GM18907 (cell line): ENCODE data around the gene HOXA9.

Experiments used
- ATAC-seq: cut with Tn5 transposase; IDR thresholded peaks from one replicate; pipeline ENCODE4 v1.9.1; 2021; ENCODE audit warnings: mild to moderate bottlenecking, moderate library complexity; ENCODE audit not compliant: unreplicated experiment

HOXA9 gene

GRCh38 chr7:27129729-27130539, 35.4 kb downstream of the HOXA9 start:
- no peak for ATAC-seq

DNA sequence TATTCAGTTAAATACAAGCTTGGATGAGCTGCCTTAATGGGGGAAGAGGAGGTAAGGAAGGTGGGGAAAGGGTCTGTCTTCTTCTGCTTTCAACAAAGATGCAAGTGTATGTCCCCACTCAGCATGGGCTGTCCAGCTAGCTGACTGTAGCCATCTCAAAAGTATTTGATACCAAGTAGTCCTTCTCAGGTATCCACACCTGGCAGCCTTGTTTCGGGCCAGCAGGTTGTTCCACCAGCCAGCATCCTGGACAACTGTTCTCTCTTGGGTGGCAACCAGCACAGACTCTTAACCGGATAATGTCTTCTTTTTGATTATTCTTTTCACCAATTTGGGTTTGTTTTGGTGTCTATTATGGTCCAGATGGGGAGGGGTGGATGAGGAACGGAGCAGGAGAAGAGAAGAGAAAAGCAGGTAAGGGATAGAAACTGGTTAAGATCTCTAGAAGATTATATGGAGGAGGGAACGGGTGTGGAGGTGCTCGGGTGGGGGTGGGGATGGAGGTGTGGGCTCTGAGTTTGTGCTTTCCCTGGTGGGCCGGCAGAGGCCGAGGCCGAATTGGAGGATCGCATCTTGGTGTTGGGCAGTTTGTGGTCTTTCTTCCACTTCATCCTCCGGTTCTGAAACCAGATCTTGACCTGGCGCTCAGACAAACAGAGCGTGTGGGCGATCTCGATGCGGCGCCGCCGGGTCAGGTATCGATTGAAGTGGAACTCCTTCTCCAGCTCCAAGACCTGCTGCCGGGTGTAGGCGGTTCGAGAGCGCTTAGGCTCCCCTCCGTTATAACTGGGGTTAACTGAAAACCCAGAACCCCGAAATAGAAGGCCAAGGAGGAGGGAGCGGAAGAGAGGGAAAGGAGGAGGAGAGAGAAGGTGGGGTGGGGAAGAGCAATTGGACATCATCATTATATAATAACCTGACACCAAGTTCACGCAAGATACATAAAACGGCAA, 36.3 kb downstream of the HOXA9 start:
- ATAC-seq, result no peak

GRCh38 chr7:27128034-27128433, 37.3 kb downstream of the HOXA9 start:
- no peak for ATAC-seq

- ATAC-seq, result no peak
Observed at GRCh38 chr7:27126596-27127327, 38.6 kb downstream of the HOXA9 start.

DNA sequence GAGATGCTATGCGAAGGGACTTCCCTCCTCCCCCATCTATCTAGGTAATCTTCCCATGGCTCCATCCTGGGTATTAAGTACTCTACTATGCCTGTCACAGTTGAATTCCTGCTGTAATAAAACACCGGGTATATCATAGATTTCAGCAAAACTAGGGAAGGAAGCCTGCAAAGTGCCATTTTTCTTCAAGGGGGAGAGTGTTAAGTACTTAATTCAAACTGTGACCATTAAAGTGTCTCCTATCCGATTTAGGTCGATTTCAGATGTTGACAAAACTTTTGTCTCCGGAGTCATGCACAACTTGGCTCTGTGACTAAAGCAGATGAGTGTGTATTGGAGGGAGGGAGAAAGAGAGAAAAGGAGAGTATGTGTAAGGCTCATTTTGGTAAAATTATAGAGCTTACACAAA, 39.3 kb downstream of the HOXA9 start:
- ATAC-seq, result no peak

DNA sequence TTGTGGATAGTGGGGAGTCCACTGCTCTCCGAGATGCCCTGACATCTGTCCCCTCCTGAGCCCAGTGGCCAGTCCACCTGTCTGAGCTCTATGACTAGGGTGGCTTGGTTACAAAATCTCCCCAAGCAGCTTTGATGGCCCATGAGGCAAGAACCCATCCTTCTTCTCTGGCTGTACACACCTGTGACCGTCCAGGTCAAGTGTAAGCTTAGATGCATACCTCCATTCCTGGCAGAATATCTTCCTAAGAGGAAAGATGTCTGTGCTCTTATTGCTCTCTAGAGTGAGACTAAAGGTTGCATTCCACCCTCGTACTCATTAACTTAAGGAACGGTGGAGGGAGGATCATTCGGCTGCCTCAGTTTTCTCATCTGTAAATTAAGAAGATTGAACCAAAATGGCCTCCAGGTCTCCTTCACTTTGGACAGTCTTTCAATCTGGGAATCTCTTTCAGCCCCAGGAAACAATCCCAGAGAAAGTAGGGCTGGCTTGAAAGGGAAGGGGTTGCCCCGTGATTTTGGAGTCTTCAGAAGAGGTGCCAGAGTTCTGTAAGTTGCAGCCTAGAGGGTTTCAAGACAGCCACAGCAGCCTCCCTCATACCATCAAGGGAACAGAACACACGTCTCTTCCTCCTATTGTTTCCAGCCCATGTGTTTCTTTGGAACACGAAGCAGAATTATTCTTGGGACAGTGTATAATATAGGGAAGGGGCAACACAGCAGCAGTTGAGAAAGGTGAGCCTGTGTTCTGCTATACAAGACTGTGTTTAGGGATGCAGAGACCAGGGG, 40.2 kb downstream of the HOXA9 start:
- ATAC-seq, result no peak

DNA sequence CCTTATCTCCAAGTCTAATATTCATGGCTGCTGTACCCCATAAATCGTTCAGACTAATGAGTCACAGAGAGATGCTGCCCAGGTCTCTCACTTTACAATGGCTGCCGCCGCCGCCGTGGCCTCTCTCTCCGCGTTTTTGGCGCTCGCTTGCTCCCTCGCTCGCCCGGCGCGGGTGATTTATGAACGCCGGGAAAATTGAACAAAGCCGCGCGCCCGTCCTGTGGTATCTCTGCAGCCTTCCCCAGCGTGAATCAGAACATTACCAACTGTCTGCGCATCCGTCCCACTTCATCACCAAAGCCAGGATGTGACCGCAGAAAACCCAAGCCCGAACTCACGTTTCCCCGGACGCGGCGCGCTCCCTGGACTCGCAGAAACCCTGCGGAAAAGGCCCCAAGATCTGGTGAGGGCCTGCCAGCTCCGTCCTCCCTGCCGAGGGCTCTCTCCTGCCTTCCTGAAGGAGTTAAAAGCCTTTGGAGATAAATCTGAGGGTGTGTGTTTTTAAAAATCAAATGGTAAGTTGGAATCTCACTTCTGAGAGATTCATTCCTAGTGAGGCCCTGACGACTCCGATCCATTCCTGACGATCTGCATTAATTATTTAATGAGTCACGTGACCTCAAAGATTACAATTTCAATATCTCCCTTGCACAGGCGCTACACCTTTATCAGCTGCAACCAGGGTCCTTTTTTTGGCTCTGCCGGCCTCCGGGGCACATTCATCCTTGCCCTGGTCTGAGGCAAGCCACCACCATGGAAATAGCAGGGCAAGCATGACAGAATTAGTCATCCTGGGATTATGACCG, 41.0 kb downstream of the HOXA9 start:
- no peak for ATAC-seq

DNA sequence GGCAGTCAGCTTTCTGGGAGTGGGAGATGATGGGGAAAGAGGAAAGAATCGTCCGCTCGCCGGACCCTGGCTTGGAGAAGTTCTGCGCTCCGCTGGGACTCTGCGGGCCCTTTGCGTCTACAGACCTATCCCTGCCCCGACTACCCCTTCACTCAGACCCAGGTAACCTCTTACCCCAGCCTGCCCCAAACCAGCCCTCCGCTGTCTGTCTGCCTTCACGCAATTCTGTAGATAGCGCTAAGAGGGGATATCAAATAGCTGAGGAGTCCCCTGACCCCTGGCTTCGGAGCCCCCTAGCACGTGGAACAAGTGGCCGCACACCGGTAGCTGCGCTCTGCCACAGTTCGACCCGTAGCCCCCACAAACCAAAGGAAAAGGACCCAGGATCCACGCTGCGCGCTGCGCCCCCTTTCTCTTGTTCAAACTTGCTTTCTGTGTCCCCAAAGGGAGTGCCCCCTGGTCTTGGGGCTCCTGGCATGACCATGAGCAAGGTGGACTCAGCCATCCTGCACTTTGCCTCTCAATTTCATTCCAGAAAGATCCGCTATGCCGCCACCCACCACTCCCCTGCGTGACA, 41.8 kb downstream of the HOXA9 start:
- no peak for ATAC-seq

DNA sequence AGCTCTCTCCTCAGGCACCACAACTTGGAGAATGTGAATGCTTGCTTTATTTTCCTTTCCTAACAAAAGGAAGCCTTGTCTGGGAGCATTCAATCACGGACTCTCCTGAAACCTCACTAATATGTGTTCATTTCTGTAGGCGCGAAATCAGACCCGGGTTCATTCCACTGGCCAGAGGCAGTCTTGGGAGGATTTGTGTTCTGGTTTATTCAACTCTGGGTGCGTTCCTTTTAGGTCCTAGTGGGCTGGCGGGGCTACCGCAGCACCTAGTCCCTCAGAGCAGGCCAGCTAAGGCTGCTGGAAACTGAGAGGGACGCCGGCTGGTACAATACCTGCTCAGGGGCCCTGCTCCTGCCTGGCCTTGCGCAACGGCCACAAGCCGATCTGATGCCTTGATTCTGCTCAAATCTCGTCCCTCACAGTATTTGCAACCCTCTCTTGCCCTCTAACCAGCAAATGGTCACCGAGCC, 42.3 kb downstream of the HOXA9 start:
- ATAC-seq, result no peak

- ATAC-seq, result no peak
Observed at GRCh38 chr7:27122077-27122910, 43.0 kb downstream of the HOXA9 start.

DNA sequence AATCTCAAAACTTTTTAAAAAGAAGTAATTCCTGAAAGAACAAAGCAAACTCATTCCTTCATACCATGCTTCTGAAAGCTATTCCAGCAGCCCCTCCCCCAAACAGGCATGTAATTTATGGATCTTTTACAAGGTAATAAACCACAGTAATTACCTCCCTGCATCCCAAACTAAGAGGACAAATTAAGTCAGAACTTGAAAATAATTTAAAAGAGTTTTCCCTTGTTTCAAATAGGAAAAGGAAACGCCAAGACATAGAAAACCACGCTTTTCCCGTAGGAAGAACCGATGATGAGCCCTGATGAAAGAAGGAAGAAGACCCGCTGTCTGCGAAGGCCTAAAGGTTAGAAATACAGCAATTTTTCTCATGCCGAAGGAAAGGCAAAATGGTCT, 43.7 kb downstream of the HOXA9 start:
- ATAC-seq, result no peak

DNA sequence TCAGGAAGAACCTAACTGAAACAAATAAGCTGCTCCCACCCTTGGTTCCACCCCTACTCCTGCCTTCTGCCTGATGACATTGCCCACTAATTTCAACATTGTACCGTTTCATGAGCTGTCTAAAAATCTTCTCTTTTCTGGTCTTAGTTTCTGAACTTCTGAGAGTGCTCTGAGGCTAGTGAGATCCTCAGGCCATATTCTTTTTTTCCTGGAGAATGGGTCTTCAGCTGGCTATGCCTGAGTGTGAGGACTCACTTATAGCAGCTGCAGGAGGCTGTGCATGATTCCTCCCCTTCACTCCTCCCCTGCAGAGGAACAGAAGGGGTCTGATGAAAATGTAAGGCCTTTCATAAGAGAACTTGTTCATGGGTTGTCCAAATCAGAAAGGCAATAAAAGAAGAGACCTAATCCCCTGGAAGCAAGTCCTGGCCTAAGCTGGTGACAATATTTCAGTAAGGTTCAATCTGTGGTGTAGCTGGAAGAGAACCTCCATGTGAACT, 45.9 kb downstream of the HOXA9 start:
- ATAC-seq, result no peak

- ATAC-seq, result no peak
Observed at GRCh38 chr7:27118580-27118979, 46.8 kb downstream of the HOXA9 start.

DNA sequence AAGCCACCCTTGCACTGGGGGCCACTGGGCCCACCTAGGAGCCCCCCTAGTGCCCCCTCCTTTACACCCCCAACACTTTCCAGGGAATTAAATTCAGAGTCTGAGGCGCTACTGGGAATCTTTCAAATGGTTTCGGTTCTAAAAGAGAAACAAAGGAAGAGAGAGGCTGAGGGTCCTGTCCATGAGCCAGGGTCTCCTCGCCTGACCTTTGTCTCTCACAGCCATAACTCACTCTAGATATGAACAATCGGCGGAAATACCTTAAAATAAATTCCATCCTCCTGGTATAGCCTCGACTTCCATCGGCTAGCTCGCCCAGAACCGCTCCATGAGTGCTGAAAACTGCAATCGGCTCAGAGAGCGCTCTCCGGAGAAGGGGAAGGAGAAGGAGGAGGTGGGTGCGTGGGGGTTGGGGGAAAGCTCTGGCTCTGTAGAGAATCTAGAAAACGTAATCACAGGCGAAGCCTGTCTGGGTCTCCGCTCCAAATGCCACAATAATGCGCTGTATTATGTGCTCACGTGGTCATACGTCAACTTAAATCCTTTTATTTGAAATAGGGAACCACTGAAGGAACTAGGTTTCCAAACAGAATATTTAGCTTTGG, 47.3 kb downstream of the HOXA9 start:
- ATAC-seq, result no peak

DNA sequence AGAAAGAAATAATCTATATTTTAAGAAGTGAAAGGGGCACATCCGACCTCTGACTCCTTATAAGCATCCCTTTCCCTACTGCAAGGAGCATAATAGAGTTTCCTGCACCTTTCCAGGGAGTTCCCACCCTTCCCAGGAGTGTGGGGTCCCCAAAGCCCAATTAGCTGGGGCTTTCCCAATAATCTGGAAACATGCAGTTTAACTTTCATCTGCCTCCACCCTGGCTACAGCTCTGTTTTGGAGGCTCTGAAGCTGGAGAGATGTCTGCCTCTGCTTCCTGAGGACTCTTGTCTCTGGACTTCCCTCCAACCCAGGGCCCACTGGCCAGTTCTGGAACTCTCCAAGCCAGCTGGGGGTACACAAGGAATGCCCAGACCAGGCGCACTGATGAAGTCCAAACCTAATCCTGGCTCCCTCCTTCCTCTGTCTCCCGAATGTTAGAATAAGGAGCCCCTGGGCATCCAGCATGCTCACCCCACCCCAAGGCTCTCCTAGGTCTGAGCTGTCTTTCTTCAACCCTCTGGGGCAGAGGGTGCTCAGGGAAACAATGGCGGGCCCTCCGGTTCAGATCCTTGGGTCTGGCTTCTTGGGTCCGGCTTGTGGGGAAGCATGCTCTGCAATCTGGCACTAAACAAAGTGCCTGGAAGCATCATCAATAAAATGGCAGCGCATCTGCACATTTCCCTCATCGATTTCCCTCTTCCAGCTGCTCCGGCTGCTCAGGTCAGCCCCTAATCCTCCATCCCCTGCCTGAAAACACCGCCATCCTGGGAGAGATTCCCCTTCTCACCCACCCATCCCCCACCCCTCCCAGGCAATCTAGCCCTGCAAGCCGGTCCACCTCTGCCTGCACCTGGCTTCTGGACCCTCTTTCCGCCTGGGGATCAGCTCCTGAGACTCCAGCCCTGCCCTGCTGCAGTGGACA, 48.1 kb downstream of the HOXA9 start:
- ATAC-seq, result no peak
